Mesenchymal stem cell (in vitro differentiated cells and primary cell): ENCODE results near the gene OR13C9.
"Not testable (repeated sequence)": the region's sequence is repeated elsewhere in the genome, so short reads cannot be mapped to it uniquely, and the experiment has no call there.

Source experiments
- DNase-seq: peaks from one replicate; pipeline ENCODE4 v3.0.0-alpha.2; 2013
- H2AFZ ChIP-seq: one replicate; pipeline ENCODE4 v1.6.1; 2013; ENCODE audit warnings: low read depth, mild to moderate bottlenecking, control low read depth, inconsistent platforms, low read length, moderate library complexity
- H2AK5ac ChIP-seq: 2 replicates; pipeline ENCODE4 v1.6.1; 2013; ENCODE audit warnings: low read length, moderate library complexity, mild to moderate bottlenecking, inconsistent platforms; ENCODE audit not compliant: severe bottlenecking
- H2BK120ac ChIP-seq: one replicate; pipeline ENCODE4 v1.6.1; 2013; ENCODE audit warnings: low read depth, mild to moderate bottlenecking, inconsistent platforms, low read length, moderate library complexity
- H2BK12ac ChIP-seq, 2 experiments: one replicate each; pipeline ENCODE4 v1.6.1; 2013; ENCODE audit warnings: inconsistent platforms in 2 of 2, low read length in 2 of 2, mild to moderate bottlenecking in 2 of 2, moderate library complexity in 2 of 2, control low read depth in 1 of 2
- H2BK15ac ChIP-seq: one replicate; pipeline ENCODE4 v1.6.1; 2013; ENCODE audit warnings: mild to moderate bottlenecking, low read depth, inconsistent platforms; ENCODE audit not compliant: poor library complexity, severe bottlenecking
- H2BK5ac ChIP-seq: 2 replicates; pipeline ENCODE4 v1.6.1; 2013; ENCODE audit warnings: low read depth, mild to moderate bottlenecking, low read length, control low read depth, inconsistent platforms; ENCODE audit not compliant: poor library complexity, severe bottlenecking
- H3K14ac ChIP-seq, 2 experiments: one replicate each; pipeline ENCODE4 v1.6.1; 2013; ENCODE audit warnings: inconsistent platforms in 2 of 2, low read length in 2 of 2, control low read depth in 1 of 2, mild to moderate bottlenecking in 1 of 2, moderate library complexity in 1 of 2
- H3K18ac ChIP-seq, 2 experiments: one replicate each; pipeline ENCODE4 v1.6.1; 2013; ENCODE audit warnings: inconsistent platforms in 2 of 2, low read length in 2 of 2, control low read depth in 1 of 2, low read depth in 1 of 2, mild to moderate bottlenecking in 1 of 2
- H3K23ac ChIP-seq, 2 experiments: one replicate each; pipeline ENCODE4 v1.6.1; 2013; ENCODE audit warnings: inconsistent platforms in 2 of 2, low read length in 2 of 2, mild to moderate bottlenecking in 2 of 2, moderate library complexity in 2 of 2, control low read depth in 1 of 2
- H3K27ac ChIP-seq: 2 replicates; pipeline ENCODE4 v1.5.1; 2013; ENCODE audit warnings: mild to moderate bottlenecking, moderate library complexity, low read length, control low read depth, inconsistent platforms; ENCODE audit not compliant: poor library complexity, severe bottlenecking
- H3K27me3 ChIP-seq, 2 experiments: 2 replicates each; pipeline versions ENCODE4 v1.6.1 to v1.7.0; 2013; ENCODE audit warnings: low read length in 2 of 2, mild to moderate bottlenecking in 2 of 2, moderate library complexity in 2 of 2, control low read depth in 1 of 2, inconsistent platforms in 1 of 2; ENCODE audit not compliant: control insufficient read depth in 1 of 2, insufficient read depth in 1 of 2
- H3K36me3 ChIP-seq, 2 experiments: 2 replicates each; pipeline versions ENCODE4 v1.6.1 to v1.7.0; 2013; ENCODE audit warnings: low read length in 2 of 2, control low read depth in 1 of 2, inconsistent platforms in 1 of 2, low read depth in 1 of 2, mild to moderate bottlenecking in 1 of 2; ENCODE audit not compliant: insufficient read depth in 2 of 2, control insufficient read depth in 1 of 2
- H3K4ac ChIP-seq, 2 experiments: one replicate each; pipeline ENCODE4 v1.6.1; 2013; ENCODE audit warnings: inconsistent platforms in 2 of 2, low read length in 2 of 2, mild to moderate bottlenecking in 2 of 2, moderate library complexity in 2 of 2, control low read depth in 1 of 2, low read depth in 1 of 2
- H3K4me1 ChIP-seq: 2 replicates; pipeline ENCODE4 v1.6.1; 2013; ENCODE audit warnings: low read depth, low read length, control low read depth; ENCODE audit not compliant: control insufficient read depth, insufficient read depth
- H3K4me2 ChIP-seq: 2 replicates; pipeline ENCODE4 v1.6.1; 2013; ENCODE audit warnings: low read length, mild to moderate bottlenecking, inconsistent platforms; ENCODE audit not compliant: poor library complexity, severe bottlenecking
- H3K4me3 ChIP-seq, 2 experiments: 2 replicates each; pipeline versions ENCODE4 v1.5.1 to v1.7.0; 2013; ENCODE audit warnings: low read length in 2 of 2, mild to moderate bottlenecking in 2 of 2, control low read depth in 1 of 2, low read depth in 1 of 2; ENCODE audit not compliant: insufficient read depth in 1 of 2
- H3K79me1 ChIP-seq: replicated peaks from 2 replicates; pipeline ENCODE4 v1.6.1; 2013; ENCODE audit warnings: mild to moderate bottlenecking, control low read depth, low read length, inconsistent platforms; ENCODE audit not compliant: poor library complexity, severe bottlenecking
- H3K9ac ChIP-seq: 2 replicates; pipeline ENCODE4 v1.7.0; 2013; ENCODE audit warnings: mild to moderate bottlenecking, low read length, moderate library complexity
- H3K9me3 ChIP-seq: 2 replicates; pipeline ENCODE4 v1.7.0; 2013; ENCODE audit warnings: mild to moderate bottlenecking, low read length; ENCODE audit not compliant: control insufficient read depth
- H4K8ac ChIP-seq: one replicate; pipeline ENCODE4 v1.6.1; 2013; ENCODE audit warnings: inconsistent platforms, mild to moderate bottlenecking, low read length, moderate library complexity
- H4K91ac ChIP-seq: one replicate; pipeline ENCODE4 v1.6.1; 2013; ENCODE audit warnings: mild to moderate bottlenecking, low read length, inconsistent platforms
- WGBS: methylation state at CpG from one replicate; pipeline ENCODE4 v1.1.7; 2013; ENCODE audit warnings: mixed read lengths; 5-methylcytosine and 5-hydroxymethylcytosine counted together

OR13C9 gene

DNA sequence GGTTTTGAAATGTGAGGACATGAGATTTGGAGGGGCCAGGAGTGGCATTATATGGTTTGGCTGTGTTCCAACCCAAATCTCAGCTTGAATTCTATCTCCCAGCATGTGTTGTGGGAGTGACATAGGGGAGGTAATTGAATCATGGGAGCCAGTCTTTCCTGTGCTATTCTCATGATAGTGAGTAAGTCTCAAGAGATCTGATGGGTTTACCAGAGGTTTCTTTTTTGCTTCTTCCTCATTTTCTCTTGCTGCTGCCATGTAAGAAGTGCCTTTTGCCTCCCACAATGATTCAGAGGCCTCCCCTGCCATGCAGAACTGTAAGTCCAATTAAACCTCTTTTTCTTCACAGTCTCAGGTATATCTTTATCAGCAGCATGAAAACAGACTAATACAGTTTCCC is 8.0 kb upstream of the OR13C9 start:
- not testable (repeated sequence) for H4K8ac ChIP-seq, H3K4ac ChIP-seq, H3K79me1 ChIP-seq, H3K4me2 ChIP-seq, H3K36me3 ChIP-seq, DNase-seq, H2BK5ac ChIP-seq, H2BK15ac ChIP-seq, H3K9ac ChIP-seq, H2BK12ac ChIP-seq, H3K14ac ChIP-seq, H2AK5ac ChIP-seq, H3K4me1 ChIP-seq, H3K23ac ChIP-seq, H4K91ac ChIP-seq, H2AFZ ChIP-seq, H3K4me3 ChIP-seq, H2BK120ac ChIP-seq, H3K27me3 ChIP-seq, H3K18ac ChIP-seq, H3K9me3 ChIP-seq, H3K27ac ChIP-seq

DNA sequence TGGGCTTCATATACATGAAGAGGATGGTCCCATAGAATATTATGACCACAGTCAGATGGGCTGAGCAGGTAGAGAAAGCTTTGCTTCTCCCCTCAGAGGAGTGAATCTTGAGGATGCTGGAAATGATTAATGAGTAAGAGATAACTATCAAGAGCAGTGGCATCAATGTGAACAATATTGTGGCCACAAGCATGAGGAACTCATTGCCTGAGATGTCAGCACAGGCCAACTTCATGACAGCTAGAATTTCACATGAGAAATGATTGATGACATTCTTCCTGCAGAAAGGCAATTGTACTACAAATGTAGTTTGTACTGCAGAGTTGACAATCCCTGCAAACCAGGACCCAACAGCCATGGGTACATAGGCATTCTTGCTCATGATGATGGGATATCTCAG is 586 bp downstream of the OR13C9 start:
- H4K91ac ChIP-seq = no peak overlapping the region
- DNase-seq = no peak
- H3K4me3 ChIP-seq = no peak overlapping the region

DNA sequence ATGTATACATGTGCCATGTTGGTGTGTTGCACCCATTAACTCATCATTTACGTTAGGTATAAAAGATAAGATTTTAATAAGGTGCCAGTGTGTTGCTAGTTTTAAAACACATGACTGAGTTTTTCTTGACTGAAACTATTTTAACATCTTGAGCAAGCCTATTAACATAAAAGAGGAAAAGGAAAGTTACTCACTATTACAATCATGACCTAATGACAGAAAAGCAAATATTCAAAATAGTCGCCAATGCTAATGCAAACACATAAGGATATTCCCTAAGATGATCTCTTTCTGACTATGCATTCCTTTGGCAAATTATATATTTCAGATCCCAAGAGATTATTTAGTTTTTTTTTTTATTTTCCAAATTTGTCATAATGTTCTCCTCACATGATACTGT is 6.8 kb downstream of the OR13C9 start:
- H2BK15ac ChIP-seq = no peak overlapping the region
- WGBS = 100% methylated on average over 1 of the region's 2 CpGs

More for the DNA sequence above, 586 bp downstream of the OR13C9 start:
- Histone ChIP-seq H2BK5ac (no peak overlapping the region), H2BK12ac (no peak overlapping the region), H2BK15ac (no peak overlapping the region), H3K14ac (no peak overlapping the region), H4K8ac (no peak overlapping the region), H3K4me2 (no peak overlapping the region), H3K18ac (no peak overlapping the region), H3K9ac (no peak overlapping the region), H2BK120ac (no peak overlapping the region), H3K4me1 (no peaks in the 10 kb centered on the region), H3K23ac (no peak overlapping the region), H3K27ac (no peak overlapping the region), H2AK5ac (no peak overlapping the region), H3K36me3 (no peaks in the 10 kb centered on the region), H3K9me3 (no peaks in the 10 kb centered on the region), H3K27me3 (no peaks in the 10 kb centered on the region), H3K4ac (no peak overlapping the region), H2AFZ (no peak overlapping the region), H3K79me1 (no peaks in the 10 kb centered on the region)

DNA sequence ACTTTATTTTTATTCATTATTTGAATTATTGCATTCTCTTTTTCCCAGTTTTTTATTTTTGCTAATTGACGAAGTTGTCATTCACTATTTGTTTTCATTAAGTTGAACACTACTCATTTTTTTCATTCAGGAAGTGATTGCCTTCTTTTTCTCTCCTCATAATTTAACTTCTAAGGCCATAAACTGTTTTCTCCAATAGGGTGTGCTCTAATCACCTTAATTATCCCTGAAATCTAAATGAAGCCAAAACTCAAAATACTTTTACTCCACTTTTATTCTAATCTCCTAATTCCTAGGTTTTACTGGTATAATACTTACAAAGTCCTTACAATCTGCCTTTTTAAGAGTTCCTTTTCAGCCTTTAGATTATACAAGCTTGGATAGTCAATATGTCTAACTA is 9.7 kb downstream of the OR13C9 start:
- Histone ChIP-seq H3K9ac (no peak overlapping the region), H3K4me1 (no peaks in the 10 kb centered on the region), H2BK15ac (no peak overlapping the region), H2BK5ac (no peak overlapping the region), H3K4ac (no peak overlapping the region), H3K18ac (no peak overlapping the region), H3K23ac (no peak overlapping the region), H3K27ac (no peak overlapping the region), H3K14ac (no peak overlapping the region), H3K4me2 (no peak overlapping the region), H3K79me1 (no peaks in the 10 kb centered on the region), H4K91ac (no peak overlapping the region), H2AK5ac (no peak overlapping the region), H3K4me3 (no peak overlapping the region), H3K9me3 (no peaks in the 10 kb centered on the region), H3K27me3 (no peaks in the 10 kb centered on the region), H4K8ac (no peak overlapping the region), H2BK120ac (no peak overlapping the region), H2AFZ (no peak overlapping the region), H2BK12ac (no peak overlapping the region), H3K36me3 (no peaks in the 10 kb centered on the region)
- WGBS = 0% methylated on average over 1 of the region's 1 CpG
- DNase-seq = no peak

More for the DNA sequence above, 6.8 kb downstream of the OR13C9 start:
- Histone ChIP-seq H3K9ac (no peak overlapping the region), H3K9me3 (no peaks in the 10 kb centered on the region), H2BK120ac (no peak overlapping the region), H4K8ac (no peak overlapping the region), H3K36me3 (no peaks in the 10 kb centered on the region), H2BK5ac (no peak overlapping the region), H3K18ac (no peak overlapping the region), H3K79me1 (no peaks in the 10 kb centered on the region), H4K91ac (no peak overlapping the region), H3K27me3 (no peaks in the 10 kb centered on the region), H3K14ac (no peak overlapping the region), H3K4me2 (no peak overlapping the region), H2AK5ac (no peak overlapping the region), H3K23ac (no peak overlapping the region), H3K4ac (no peak overlapping the region), H2BK12ac (no peak overlapping the region), H3K4me1 (no peaks in the 10 kb centered on the region), H2AFZ (no peak overlapping the region), H3K4me3 (no peak overlapping the region), H3K27ac (no peak overlapping the region)
- DNase-seq = no peak
